Measurements from ENCODE around the gene PPFIA2.

GRCh38 chr12:81546811-81547210 lies 212.3 kb downstream of the PPFIA2 start:
- TF ChIP-seq, protein P1, sequence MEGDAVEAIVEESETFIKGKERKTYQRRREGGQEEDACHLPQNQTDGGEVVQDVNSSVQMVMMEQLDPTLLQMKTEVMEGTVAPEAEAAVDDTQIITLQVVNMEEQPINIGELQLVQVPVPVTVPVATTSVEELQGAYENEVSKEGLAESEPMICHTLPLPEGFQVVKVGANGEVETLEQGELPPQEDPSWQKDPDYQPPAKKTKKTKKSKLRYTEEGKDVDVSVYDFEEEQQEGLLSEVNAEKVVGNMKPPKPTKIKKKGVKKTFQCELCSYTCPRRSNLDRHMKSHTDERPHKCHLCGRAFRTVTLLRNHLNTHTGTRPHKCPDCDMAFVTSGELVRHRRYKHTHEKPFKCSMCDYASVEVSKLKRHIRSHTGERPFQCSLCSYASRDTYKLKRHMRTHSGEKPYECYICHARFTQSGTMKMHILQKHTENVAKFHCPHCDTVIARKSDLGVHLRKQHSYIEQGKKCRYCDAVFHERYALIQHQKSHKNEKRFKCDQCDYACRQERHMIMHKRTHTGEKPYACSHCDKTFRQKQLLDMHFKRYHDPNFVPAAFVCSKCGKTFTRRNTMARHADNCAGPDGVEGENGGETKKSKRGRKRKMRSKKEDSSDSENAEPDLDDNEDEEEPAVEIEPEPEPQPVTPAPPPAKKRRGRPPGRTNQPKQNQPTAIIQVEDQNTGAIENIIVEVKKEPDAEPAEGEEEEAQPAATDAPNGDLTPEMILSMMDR (IDR thresholded peaks at IDR 0.05) = no peak
- no peak for TF ChIP-seq POLR2A (IDR thresholded peaks at IDR 0.05)
